Suprapubic skin (tissue), 4 donors: ENCODE measurements around the gene SMS. TPM values are rescaled to one million over a fixed set of nuclear protein-coding genes. Genes with fewer than 3 reads are reported as not detected.

Source experiments
- DNase-seq, 2 donors: peaks; one replicate each; pipeline ENCODE4 v3.0.0-alpha.2; 2019; ENCODE audit warnings: low spot score in 2 of 2
- H3K27ac ChIP-seq: fragments of 200-600 bp; sonication (generic); one replicate; pipeline ENCODE4 v1.5.1; 2019
- H3K27me3 ChIP-seq: fragments of 200-600 bp; sonication (generic); one replicate; pipeline ENCODE4 v1.5.1; 2019
- H3K36me3 ChIP-seq: fragments of 200-600 bp; sonication (generic); one replicate; pipeline ENCODE4 v1.5.1; 2019
- H3K4me1 ChIP-seq: fragments of 200-600 bp; sonication (generic); one replicate; pipeline ENCODE4 v1.5.1; 2019
- H3K4me3 ChIP-seq: fragments of 200-600 bp; sonication (generic); one replicate; pipeline ENCODE4 v1.5.1; 2019; ENCODE audit warnings: mild to moderate bottlenecking
- H3K9me3 ChIP-seq: fragments of 200-600 bp; sonication (generic); one replicate; pipeline ENCODE4 v1.5.1; 2019
- CTCF ChIP-seq, 2 donors: fragments of 200-600 bp in 1 of 2; fragments of 450-650 bp in 1 of 2; sonication (generic) in 1 of 2; IDR thresholded peaks; one replicate each; pipeline ENCODE4 v1.5.1; 2016 to 2019; ENCODE audit warnings: antibody characterized with exemption in 2 of 2, mild to moderate bottlenecking in 1 of 2, moderate library complexity in 1 of 2
- EP300 ChIP-seq: sonication (generic); formaldehyde crosslinking; IDR thresholded peaks from one replicate; pipeline ENCODE4 v1.6.1; 2017; ENCODE audit warnings: antibody characterized with exemption
- POLR2A ChIP-seq, 2 donors: fragments of 450-650 bp; IDR thresholded peaks; one replicate each; pipeline ENCODE4 v1.6.1; 2017; ENCODE audit warnings: antibody characterized with exemption in 2 of 2, mild to moderate bottlenecking in 2 of 2, moderate library complexity in 2 of 2
- POLR2AphosphoS5 ChIP-seq, 3 donors: sonication (generic); formaldehyde crosslinking; IDR thresholded peaks; one replicate each; pipeline ENCODE4 v1.6.1; 2017; ENCODE audit warnings: antibody characterized with exemption in 3 of 3
- WGBS: methylation state at CpG from one replicate; pipeline ENCODE4 v1.1.5; 2018; 5-methylcytosine and 5-hydroxymethylcytosine counted together
- total RNA-seq, 4 donors: library from RNA; depleted of rRNA; stranded (reverse); fragments of >200 nt; gene quantifications; one replicate each; pipeline ENCODE4 v1.1.0, GENCODE V29; 2016

SMS gene
- total RNA-seq, 4 donors from 2014 or later, result 19.0 to 27.3 (median 26.3) TPM

DNA sequence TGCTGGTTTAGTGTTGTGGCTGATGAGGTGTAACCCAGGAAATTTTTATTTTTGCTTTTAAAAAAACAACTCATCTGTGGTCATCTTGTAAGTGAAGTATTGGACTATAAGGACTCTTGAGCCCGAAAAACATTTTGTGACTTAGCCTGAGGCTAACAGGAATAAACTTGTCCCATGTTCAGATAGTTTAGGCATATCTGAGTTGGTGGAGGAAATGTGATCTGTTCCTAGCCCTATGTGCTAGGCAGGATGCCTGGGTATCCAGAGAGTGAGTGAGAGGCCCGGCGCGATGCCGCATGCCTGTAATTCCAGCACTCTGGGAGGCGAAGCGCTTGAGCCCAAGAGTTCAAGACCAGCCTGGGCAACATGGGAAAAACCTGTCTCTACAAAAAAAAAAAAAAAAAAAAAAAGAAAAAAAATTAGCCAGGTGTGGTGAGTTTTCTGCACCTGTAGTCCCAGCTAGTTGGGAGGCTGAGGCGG lies 3.7 kb downstream of the SMS start:
- H3K27ac ChIP-seq, result no peak overlapping the region
- 80% methylated on average over 8 of the region's 8 CpGs for WGBS
- no peak for DNase-seq
- peaks cover 12% of the 10 kb centered on the region for H3K4me1 ChIP-seq
- TF ChIP-seq EP300 (no peak), POLR2AphosphoS5 (IDR thresholded peaks at IDR 0.05) (no peak), CTCF (IDR thresholded peaks at IDR 0.05) (no peak), POLR2A (IDR thresholded peaks at IDR 0.05) (no peak)
- H3K4me3 ChIP-seq, result no peak overlapping the region
- H3K9me3 ChIP-seq, result no peaks in the 10 kb centered on the region
- no peaks in the 10 kb centered on the region for H3K36me3 ChIP-seq
- H3K27me3 ChIP-seq, result no peaks in the 10 kb centered on the region

- no peaks in the 10 kb centered on the region for H3K36me3 ChIP-seq
- H3K4me3 ChIP-seq, result no peak overlapping the region
- no peak for DNase-seq
- H3K4me1 ChIP-seq, result peaks cover 10% of the 10 kb centered on the region
- no peaks in the 10 kb centered on the region for H3K9me3 ChIP-seq
- 44% methylated on average over 7 of the region's 7 CpGs for WGBS
- TF ChIP-seq CTCF (IDR thresholded peaks at IDR 0.05), result no peak
- TF ChIP-seq EP300, result no peak
- TF ChIP-seq POLR2AphosphoS5 (IDR thresholded peaks at IDR 0.05), result no peak
- no peak for TF ChIP-seq POLR2A (IDR thresholded peaks at IDR 0.05)
- no peaks in the 10 kb centered on the region for H3K27me3 ChIP-seq
- peak overlapping the region; percentile 34 for H3K27ac ChIP-seq
These were observed 6.6 kb downstream of the SMS start for GRCh38 chrX:21946925-21947641.

- no peak for TF ChIP-seq POLR2A (IDR thresholded peaks at IDR 0.05)
- TF ChIP-seq CTCF (IDR thresholded peaks at IDR 0.05), result no peak
- no peak for TF ChIP-seq POLR2AphosphoS5 (IDR thresholded peaks at IDR 0.05)
- TF ChIP-seq EP300, result no peak
These were observed 7.2 kb downstream of the SMS start for GRCh38 chrX:21947671-21948070.

GRCh38 chrX:21948897-21949578 lies 8.5 kb downstream of the SMS start:
- WGBS, result 88% methylated on average over 8 of the region's 8 CpGs

More at GRCh38 chrX:21947671-21948070, 7.2 kb downstream of the SMS start:
- Histone ChIP-seq H3K27me3 (no peaks in the 10 kb centered on the region), H3K27ac (peak overlapping the region; percentile 34), H3K4me3 (no peak overlapping the region), H3K36me3 (no peaks in the 10 kb centered on the region), H3K9me3 (no peaks in the 10 kb centered on the region), H3K4me1 (peaks cover 6% of the 10 kb centered on the region)
- no peak for DNase-seq
- 59% methylated on average over 6 of the region's 6 CpGs for WGBS

More at GRCh38 chrX:21948897-21949578, 8.5 kb downstream of the SMS start:
- no peak overlapping the region for H3K27ac ChIP-seq
- H3K4me3 ChIP-seq, result no peak overlapping the region
- DNase-seq, result no peak
- H3K4me1 ChIP-seq, result peaks cover 6% of the 10 kb centered on the region
- TF ChIP-seq POLR2AphosphoS5 (IDR thresholded peaks at IDR 0.05) (no peak), POLR2A (IDR thresholded peaks at IDR 0.05) (no peak), EP300 (no peak), CTCF (IDR thresholded peaks at IDR 0.05) (no peak)
- no peaks in the 10 kb centered on the region for H3K9me3 ChIP-seq
- H3K27me3 ChIP-seq, result no peaks in the 10 kb centered on the region
- no peaks in the 10 kb centered on the region for H3K36me3 ChIP-seq
